ENCODE data around the gene REP15. TPM values are rescaled to one million over a fixed set of nuclear protein-coding genes. Genes with fewer than 3 reads are reported as not detected.

The REP15 gene
- total RNA-seq, 1 donor from 2014 or later: 4.5 TPM

GRCh38 chr12:27657296-27657695 lies 39.0 kb upstream of the REP15 start:
- ATAC-seq: no peak
- H3K27ac ChIP-seq: no peak overlapping the region
- no peaks in the 10 kb centered on the region for H3K4me1 ChIP-seq
- no peak for DNase-seq
- H3K36me3 ChIP-seq: peaks cover 48% of the 10 kb centered on the region
- no peak for TF ChIP-seq CTCF (IDR thresholded peaks at IDR 0.05)
- no peaks in the 10 kb centered on the region for H3K9me3 ChIP-seq
- intact Hi-C loops (cut with DNase I): loop anchor here (10.0 kb wide), 1 partner anchor 222 kb away; no protein-coding TSS in a partner anchor
- H3K4me3 ChIP-seq: no peak overlapping the region
- no peaks in the 10 kb centered on the region for H3K27me3 ChIP-seq

- intact Hi-C loops (cut with DNase I): no loop called here
- Histone ChIP-seq H3K27me3 (no peaks in the 10 kb centered on the region), H3K4me3 (no peak overlapping the region), H3K9me3 (no peaks in the 10 kb centered on the region), H3K36me3 (peaks cover 60% of the 10 kb centered on the region), H3K4me1 (no peaks in the 10 kb centered on the region), H3K27ac (no peak overlapping the region)
- ATAC-seq: no peak
- no peak for TF ChIP-seq CTCF (IDR thresholded peaks at IDR 0.05)
- DNase-seq: no peak
These were observed 30.5 kb upstream of the REP15 start for GRCh38 chr12:27665704-27666103.

- TF ChIP-seq CTCF (IDR thresholded peaks at IDR 0.05): no peak
- DNase-seq: no peak
- Histone ChIP-seq H3K4me3 (no peak overlapping the region), H3K9me3 (no peaks in the 10 kb centered on the region), H3K36me3 (peaks cover 52% of the 10 kb centered on the region), H3K4me1 (no peaks in the 10 kb centered on the region), H3K27me3 (no peaks in the 10 kb centered on the region), H3K27ac (no peak overlapping the region)
- ATAC-seq: no peak
- intact Hi-C loops (cut with DNase I): no loop called here
These were observed 29.7 kb upstream of the REP15 start for GRCh38 chr12:27666510-27666909.

- intact Hi-C loops (cut with DNase I): no loop called here
- no peaks in the 10 kb centered on the region for H3K9me3 ChIP-seq
- H3K27ac ChIP-seq: no peak overlapping the region
- ATAC-seq (no peak), DNase-seq (no peak)
- no peak for TF ChIP-seq CTCF (IDR thresholded peaks at IDR 0.05)
- H3K4me3 ChIP-seq: no peak overlapping the region
- no peaks in the 10 kb centered on the region for H3K4me1 ChIP-seq
- H3K27me3 ChIP-seq: no peaks in the 10 kb centered on the region
- H3K36me3 ChIP-seq: peaks cover 41% of the 10 kb centered on the region
These were observed 28.7 kb upstream of the REP15 start for GRCh38 chr12:27667540-27667939.

- Histone ChIP-seq H3K36me3 (peaks cover 43% of the 10 kb centered on the region), H3K27ac (no peak overlapping the region), H3K27me3 (no peaks in the 10 kb centered on the region), H3K9me3 (no peaks in the 10 kb centered on the region), H3K4me1 (no peaks in the 10 kb centered on the region), H3K4me3 (no peak overlapping the region)
- DNase-seq (no peak), ATAC-seq (no peak)
- intact Hi-C loops (cut with DNase I): no loop called here
- TF ChIP-seq CTCF (IDR thresholded peaks at IDR 0.05): no peak
These were observed 24.2 kb upstream of the REP15 start for GRCh38 chr12:27672051-27672450.

- no peak overlapping the region for H3K27ac ChIP-seq
- intact Hi-C loops (cut with DNase I): no loop called here
- H3K27me3 ChIP-seq: no peaks in the 10 kb centered on the region
- H3K36me3 ChIP-seq: peaks cover 42% of the 10 kb centered on the region
- H3K4me3 ChIP-seq: no peak overlapping the region
- H3K9me3 ChIP-seq: no peaks in the 10 kb centered on the region
- DNase-seq: no peak
- no peak for TF ChIP-seq CTCF (IDR thresholded peaks at IDR 0.05)
- ATAC-seq: no peak
- H3K4me1 ChIP-seq: no peaks in the 10 kb centered on the region
These were observed 23.6 kb upstream of the REP15 start for GRCh38 chr12:27672643-27673042.

Measured in upper lobe of right lung (tissue), 1 donor.